ENCODE measurements around the gene RAB8A. TPM values are rescaled to one million over a fixed set of nuclear protein-coding genes. Genes with fewer than 3 reads are reported as not detected.

RAB8A gene
- total RNA-seq, 2 experiments from 2014 or later = 156 to 167 TPM

DNA sequence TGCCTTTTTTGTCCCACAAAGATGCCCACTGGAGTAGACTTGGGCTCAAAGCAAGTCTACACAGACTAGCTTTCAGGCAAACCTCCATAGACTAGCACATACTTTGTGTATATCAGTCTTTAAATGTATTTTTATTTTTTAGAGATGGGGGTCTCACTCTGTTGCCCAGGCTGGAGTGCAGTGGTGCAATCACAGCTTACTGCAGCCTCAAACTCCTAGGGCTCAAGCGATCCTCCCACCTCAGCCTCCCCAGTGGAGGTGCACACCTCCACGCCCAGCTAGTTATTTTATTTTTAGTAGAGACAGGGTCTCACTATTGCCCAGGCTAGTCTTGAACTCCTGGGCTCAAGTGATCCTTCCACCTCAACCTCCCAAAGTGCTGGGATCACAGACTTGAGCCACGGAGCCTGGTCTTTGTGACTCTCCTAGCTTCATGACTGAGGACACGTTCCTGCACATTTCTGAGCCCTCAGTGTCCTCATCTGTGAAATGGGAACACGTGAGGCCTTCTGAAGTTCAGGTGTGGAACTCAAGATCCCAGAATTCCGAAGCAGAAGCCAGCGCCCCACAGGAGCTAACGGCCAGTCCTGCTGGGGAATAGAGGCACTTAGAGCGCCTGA lies 40.5 kb upstream of the RAB8A start:
- no peaks in the 10 kb centered on the region for H3K9me3 Mint-ChIP-seq (ENCODE audit: insufficient read depth)
- ChIA-PET CTCF (interaction anchor here (0.8 to 9.1 kb wide), 15 partner anchors 7 to 109 kb away, joined by 3 to 92 read pairs (median 4); partner anchors contain the start of genes HSH2D and RAB8A), POLR2A (interaction anchor here (0.6 to 2.2 kb wide), 9 partner anchors 9 to 131 kb away, joined by 3 to 15 read pairs (median 4); partner anchors contain the start of genes AP1M1, FAM32A and HSH2D)
- no peak for ATAC-seq
- no peak for DNase-seq
- H3K27me3 Mint-ChIP-seq (ENCODE audit: low read depth) = no peaks in the 10 kb centered on the region
- H3K4me1 Mint-ChIP-seq (ENCODE audit: low read depth) = peaks cover 54% of the 10 kb centered on the region
- no peaks in the 10 kb centered on the region for H3K36me3 Mint-ChIP-seq (ENCODE audit: low read depth)
- no peak overlapping the region for H3K4me3 Mint-ChIP-seq
- no peak overlapping the region for H3K27ac Mint-ChIP-seq

DNA sequence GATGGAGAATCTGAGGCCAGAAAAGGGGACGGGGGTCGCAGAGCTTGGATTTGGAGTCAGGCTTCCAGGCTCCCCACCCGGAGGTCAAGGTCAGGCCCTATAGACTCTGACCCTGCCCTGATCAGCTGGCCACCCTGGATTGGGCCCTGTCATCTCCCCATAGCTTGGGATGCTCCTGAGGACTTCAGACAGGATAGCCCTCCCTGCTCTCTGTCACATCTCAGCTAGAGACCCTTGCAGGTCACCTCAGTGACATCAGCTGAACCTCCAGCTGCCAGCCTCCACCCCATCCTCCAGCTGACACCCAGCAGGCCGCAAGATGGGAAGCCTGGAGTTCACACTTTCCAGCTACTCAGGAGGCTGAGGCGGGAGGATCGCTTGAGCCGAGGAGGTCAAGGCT lies 38.2 kb upstream of the RAB8A start:
- Mint-ChIP-seq H3K27me3 (ENCODE audit: low read depth) (no peaks in the 10 kb centered on the region), H3K27ac (peak overlapping the region; percentile 93), H3K4me3 (no peak overlapping the region), H3K36me3 (ENCODE audit: low read depth) (peaks cover 14% of the 10 kb centered on the region), H3K9me3 (ENCODE audit: insufficient read depth) (no peaks in the 10 kb centered on the region), H3K4me1 (ENCODE audit: low read depth) (peaks cover 52% of the 10 kb centered on the region)
- CTCF ChIA-PET = interaction anchor here (0.9 to 9.1 kb wide), 6 partner anchors 10 to 109 kb away, joined by 3 to 92 read pairs (median 8); no protein-coding TSS in a partner anchor
- POLR2A ChIA-PET = interaction anchor here (0.9 to 4.9 kb wide), 4 partner anchors 9 to 296 kb away, joined by 3 to 33 read pairs (median 4); no protein-coding TSS in a partner anchor
- DNase-seq (no peak), ATAC-seq (no peak)

GRCh38 chr19:16073988-16074387 lies 37.7 kb upstream of the RAB8A start:
- DNase-seq = no peak
- H3K27me3 Mint-ChIP-seq (ENCODE audit: low read depth) = no peaks in the 10 kb centered on the region
- ChIA-PET POLR2A (interaction anchor here (0.7 to 4.9 kb wide), 6 partner anchors 10 to 296 kb away, joined by 3 to 33 read pairs (median 4); no protein-coding TSS in a partner anchor), CTCF (interaction anchor here (1.1 to 9.1 kb wide), 5 partner anchors 10 to 37 kb away, joined by 4 to 92 read pairs (median 8); no protein-coding TSS in a partner anchor)
- H3K27ac Mint-ChIP-seq = peak overlapping the region; percentile 93
- no peaks in the 10 kb centered on the region for H3K9me3 Mint-ChIP-seq (ENCODE audit: insufficient read depth)
- ATAC-seq = no peak
- peaks cover 54% of the 10 kb centered on the region for H3K4me1 Mint-ChIP-seq (ENCODE audit: low read depth)
- peaks cover 19% of the 10 kb centered on the region for H3K36me3 Mint-ChIP-seq (ENCODE audit: low read depth)
- peak overlapping the region; percentile 29 for H3K4me3 Mint-ChIP-seq

DNA sequence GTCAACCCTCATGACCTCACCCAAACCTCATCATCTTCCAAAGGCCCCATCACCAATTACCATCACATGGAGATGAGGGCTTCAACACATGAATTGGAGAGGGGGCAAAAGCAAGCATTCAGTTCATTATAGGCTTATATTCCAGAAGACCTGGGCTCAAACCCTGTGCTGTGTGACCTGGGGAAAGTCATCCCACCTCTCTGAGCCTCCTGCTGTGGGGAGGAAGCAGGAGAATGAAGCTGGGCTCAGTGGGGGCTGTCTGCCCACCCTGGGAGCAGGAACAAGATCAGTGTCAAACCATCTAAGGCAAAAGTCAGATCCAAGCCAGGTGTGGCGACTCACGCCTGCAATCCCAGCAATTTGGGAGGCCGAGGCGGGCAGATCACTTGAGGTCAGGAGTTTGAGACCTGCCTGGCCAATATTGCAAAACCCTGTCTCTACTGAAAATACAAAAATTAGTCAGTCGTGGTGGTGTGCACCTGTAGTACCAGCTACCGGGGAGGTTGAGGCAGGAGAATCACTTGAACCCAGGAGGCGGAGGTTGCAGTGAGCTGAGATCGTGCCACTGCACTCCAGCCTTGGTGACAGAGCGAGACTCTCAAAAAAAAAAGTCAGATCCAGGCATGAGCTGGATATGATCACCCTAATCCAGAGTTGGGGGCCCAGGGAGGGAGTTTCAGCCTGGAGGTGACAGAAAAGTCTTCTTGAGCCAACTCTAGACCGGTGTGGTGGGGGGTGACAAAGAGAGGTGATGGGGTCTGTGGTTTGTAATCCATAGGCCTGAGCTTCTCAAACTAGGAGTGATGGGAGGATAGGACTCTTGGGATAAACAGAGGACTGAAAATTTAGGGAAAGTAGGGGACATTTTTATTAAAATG lies 37.0 kb upstream of the RAB8A start:
- ATAC-seq = no peak
- Mint-ChIP-seq H3K9me3 (ENCODE audit: insufficient read depth) (no peaks in the 10 kb centered on the region), H3K4me1 (ENCODE audit: low read depth) (peaks cover 60% of the 10 kb centered on the region), H3K36me3 (ENCODE audit: low read depth) (peaks cover 25% of the 10 kb centered on the region), H3K27me3 (ENCODE audit: low read depth) (no peaks in the 10 kb centered on the region), H3K4me3 (peak overlapping the region; percentile 82), H3K27ac (peak overlapping the region; percentile 93)
- ChIA-PET POLR2A (interaction anchor here (0.7 to 4.9 kb wide), 8 partner anchors 11 to 169 kb away, joined by 3 to 33 read pairs (median 4); no protein-coding TSS in a partner anchor), CTCF (interaction anchor here (0.7 to 9.1 kb wide), 8 partner anchors 10 to 111 kb away, joined by 3 to 92 read pairs (median 4); partner anchors contain the start of gene FAM32A)
- no peak for DNase-seq

GRCh38 chr19:16075430-16076153 lies 36.1 kb upstream of the RAB8A start:
- CTCF ChIA-PET = interaction anchor here (0.7 to 9.1 kb wide), 9 partner anchors 9 to 110 kb away, joined by 3 to 92 read pairs (median 4); partner anchors contain the start of gene FAM32A
- Mint-ChIP-seq H3K36me3 (ENCODE audit: low read depth) (peaks cover 33% of the 10 kb centered on the region), H3K9me3 (ENCODE audit: insufficient read depth) (no peaks in the 10 kb centered on the region), H3K4me3 (peak overlapping the region; percentile 82), H3K27ac (peak overlapping the region; percentile 93), H3K4me1 (ENCODE audit: low read depth) (peaks cover 67% of the 10 kb centered on the region), H3K27me3 (ENCODE audit: low read depth) (no peaks in the 10 kb centered on the region)
- POLR2A ChIA-PET = interaction anchor here (0.7 to 4.9 kb wide), 12 partner anchors 9 to 239 kb away, joined by 3 to 33 read pairs (median 5); partner anchors contain the start of genes AP1M1, FAM32A and RAB8A
- peak; percentile 0 for ATAC-seq
- no peak for DNase-seq

DNA sequence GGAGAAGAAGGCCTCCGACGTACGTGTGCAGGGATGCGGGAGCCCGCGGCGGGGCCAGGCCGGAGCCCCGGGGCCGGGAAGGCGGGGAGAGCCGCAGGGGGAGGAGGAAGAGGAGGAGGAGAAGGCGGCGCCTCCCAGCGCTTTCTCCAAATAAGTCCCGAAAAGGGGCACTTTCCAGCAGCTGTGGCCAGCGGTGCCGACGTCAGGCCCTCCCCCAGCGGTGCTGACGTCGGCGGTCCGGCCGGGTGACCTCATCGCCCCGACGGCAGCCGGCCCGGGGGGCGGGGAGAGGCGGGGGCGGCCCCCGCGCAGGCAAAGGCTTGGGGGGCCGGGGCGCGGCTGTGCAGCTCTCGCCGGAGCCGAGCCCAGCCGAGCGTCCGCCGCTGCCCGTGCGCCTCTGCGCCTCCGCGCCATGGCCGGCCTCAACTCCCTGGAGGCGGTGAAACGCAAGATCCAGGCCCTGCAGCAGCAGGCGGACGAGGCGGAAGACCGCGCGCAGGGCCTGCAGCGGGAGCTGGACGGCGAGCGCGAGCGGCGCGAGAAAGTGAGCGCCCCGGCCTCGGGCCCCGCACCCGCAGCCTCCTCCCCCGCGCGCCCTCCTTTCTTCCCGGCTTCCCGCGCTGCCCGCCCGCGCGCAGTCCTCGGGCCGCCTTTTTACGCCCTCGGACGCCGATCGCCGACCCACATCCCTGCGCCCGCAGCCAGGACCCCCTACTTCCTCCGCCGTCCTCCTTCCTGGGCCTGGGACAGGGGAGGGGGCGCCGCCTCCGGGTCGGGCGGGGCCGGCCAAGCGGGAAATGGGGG lies 35.3 kb upstream of the RAB8A start, which contains the start of gene TPM4:
Gene TPM4, plus strand, starts transcription at position 342 of the 804 bp plus-strand sequence. Its CDS starts 71 bp downstream, at position 413.
- CTCF ChIA-PET = interaction anchor here (0.8 to 9.1 kb wide), 8 partner anchors 8 to 109 kb away, joined by 3 to 92 read pairs (median 5); partner anchors contain the start of gene FAM32A
- Mint-ChIP-seq H3K27ac (peak within 1 kb of the TSS; percentile 96), H3K4me1 (ENCODE audit: low read depth) (peaks cover 71% of the 10 kb centered on the region), H3K36me3 (ENCODE audit: low read depth) (peaks cover 41% of the 10 kb centered on the region), H3K4me3 (peak within 1 kb of the TSS; percentile 82), H3K9me3 (ENCODE audit: insufficient read depth) (no peaks in the 10 kb centered on the region), H3K27me3 (ENCODE audit: low read depth) (no peaks in the 10 kb centered on the region)
- ATAC-seq (peak; percentile 64), DNase-seq (peak; percentile 95)
- POLR2A ChIA-PET = interaction anchor here (0.8 to 4.9 kb wide), 12 partner anchors 10 to 240 kb away, joined by 3 to 33 read pairs (median 6); partner anchors contain the start of genes AP1M1, FAM32A, HSH2D and RAB8A

GRCh38 chr19:16076958-16077611 lies 34.6 kb upstream of the RAB8A start:
- Mint-ChIP-seq H3K36me3 (ENCODE audit: low read depth) (peaks cover 48% of the 10 kb centered on the region), H3K9me3 (ENCODE audit: insufficient read depth) (no peaks in the 10 kb centered on the region), H3K4me1 (ENCODE audit: low read depth) (peaks cover 73% of the 10 kb centered on the region), H3K27me3 (ENCODE audit: low read depth) (no peaks in the 10 kb centered on the region), H3K27ac (peak overlapping the region; percentile 96), H3K4me3 (peak overlapping the region; percentile 82)
- CTCF ChIA-PET = interaction anchor here (1.3 to 9.1 kb wide), 3 partner anchors 9 to 34 kb away, joined by 3 to 92 read pairs (median 9); no protein-coding TSS in a partner anchor
- POLR2A ChIA-PET = interaction anchor here (1.2 to 4.9 kb wide), 11 partner anchors 9 to 240 kb away, joined by 3 to 33 read pairs (median 5); partner anchors contain the start of genes FAM32A, HSH2D and RAB8A
- ATAC-seq = no peak
- no peak for DNase-seq

- Mint-ChIP-seq H3K4me3 (peak overlapping the region; percentile 82), H3K4me1 (ENCODE audit: low read depth) (peaks cover 73% of the 10 kb centered on the region), H3K27ac (peak overlapping the region; percentile 96), H3K9me3 (ENCODE audit: insufficient read depth) (no peaks in the 10 kb centered on the region), H3K27me3 (ENCODE audit: low read depth) (no peaks in the 10 kb centered on the region), H3K36me3 (ENCODE audit: low read depth) (peaks cover 59% of the 10 kb centered on the region)
- ChIA-PET POLR2A (interaction anchor here (0.7 to 4.9 kb wide), 12 partner anchors 8 to 582 kb away, joined by 3 to 33 read pairs (median 4); partner anchors contain the start of genes HSH2D and RAB8A), CTCF (interaction anchor here (0.7 to 9.1 kb wide), 6 partner anchors 8 to 526 kb away, joined by 3 to 92 read pairs (median 4); no protein-coding TSS in a partner anchor)
- ATAC-seq (no peak), DNase-seq (peak; percentile 51)
Observed at GRCh38 chr19:16077984-16078758, 33.5 kb upstream of the RAB8A start.

Data from activated CD8-positive, alpha-beta T cell treated with anti-CD3 and anti-CD28 coated beads, Interleukin-2, amount 10 ng/mL, durations not matched to agents 7 days and 5 days (primary cell).